ENCODE measurements around the gene PCID2. TPM values are rescaled to one million over a fixed set of nuclear protein-coding genes. Genes with fewer than 3 reads are reported as not detected.
"Not testable (repeated sequence)": the region's sequence is repeated elsewhere in the genome, so short reads cannot be mapped to it uniquely, and the experiment has no call there.

Gene PCID2
- polyA plus RNA-seq, 1 donor from 2014 or later = 81.3 TPM

DNA sequence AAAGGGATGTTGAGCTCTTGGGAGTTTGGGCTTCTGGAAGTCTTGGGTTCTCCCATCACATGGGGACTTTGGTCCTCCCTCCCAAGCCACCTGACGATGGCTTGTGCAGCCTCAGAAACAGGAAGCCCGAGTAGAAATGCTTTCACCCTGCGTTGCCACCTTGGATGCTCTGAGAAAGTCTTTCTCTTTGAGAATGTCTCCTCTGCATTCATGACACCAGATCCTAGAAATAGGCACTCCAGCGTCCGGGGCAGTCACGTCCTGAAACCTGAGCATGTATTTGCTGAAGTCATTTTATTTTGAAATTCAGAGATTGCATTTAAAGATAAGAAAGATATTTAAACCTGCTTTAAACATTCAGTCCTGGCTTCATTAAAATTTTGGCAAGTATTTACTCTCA lies 35.4 kb upstream of the PCID2 start:
- H3K27ac ChIP-seq (ENCODE audit: low read length) = no peak overlapping the region
- no peaks in the 10 kb centered on the region for H3K9me3 ChIP-seq (ENCODE audit: low read length)
- H3K4me3 ChIP-seq (ENCODE audit: low read length) = no peak overlapping the region
- no peaks in the 10 kb centered on the region for H3K9me2 ChIP-seq (ENCODE audit: insufficient read depth, low read length)
- TF ChIP-seq CTCF (IDR thresholded peaks at IDR 0.05; ENCODE audit: poor library complexity, severe bottlenecking) (no peak), SMC3 (conservative IDR thresholded peaks at IDR 0.05; ENCODE audit: poor library complexity) (no peak), EZH2 (IDR thresholded peaks at IDR 0.05; ENCODE audit: borderline replicate concordance, insufficient read depth, low read length, poor library complexity, severe bottlenecking) (no peak), EP300 (conservative IDR thresholded peaks at IDR 0.05; ENCODE audit: poor library complexity, severe bottlenecking) (no peak), TAF1 (IDR thresholded peaks at IDR 0.05; ENCODE audit: low read depth) (no peak), POLR2AphosphoS5 (IDR thresholded peaks at IDR 0.05) (no peak), RAD21 (conservative IDR thresholded peaks at IDR 0.05) (no peak), MXI1 (conservative IDR thresholded peaks at IDR 0.05; ENCODE audit: poor library complexity, severe bottlenecking) (no peak)
- TF ChIP-seq, protein P1, sequence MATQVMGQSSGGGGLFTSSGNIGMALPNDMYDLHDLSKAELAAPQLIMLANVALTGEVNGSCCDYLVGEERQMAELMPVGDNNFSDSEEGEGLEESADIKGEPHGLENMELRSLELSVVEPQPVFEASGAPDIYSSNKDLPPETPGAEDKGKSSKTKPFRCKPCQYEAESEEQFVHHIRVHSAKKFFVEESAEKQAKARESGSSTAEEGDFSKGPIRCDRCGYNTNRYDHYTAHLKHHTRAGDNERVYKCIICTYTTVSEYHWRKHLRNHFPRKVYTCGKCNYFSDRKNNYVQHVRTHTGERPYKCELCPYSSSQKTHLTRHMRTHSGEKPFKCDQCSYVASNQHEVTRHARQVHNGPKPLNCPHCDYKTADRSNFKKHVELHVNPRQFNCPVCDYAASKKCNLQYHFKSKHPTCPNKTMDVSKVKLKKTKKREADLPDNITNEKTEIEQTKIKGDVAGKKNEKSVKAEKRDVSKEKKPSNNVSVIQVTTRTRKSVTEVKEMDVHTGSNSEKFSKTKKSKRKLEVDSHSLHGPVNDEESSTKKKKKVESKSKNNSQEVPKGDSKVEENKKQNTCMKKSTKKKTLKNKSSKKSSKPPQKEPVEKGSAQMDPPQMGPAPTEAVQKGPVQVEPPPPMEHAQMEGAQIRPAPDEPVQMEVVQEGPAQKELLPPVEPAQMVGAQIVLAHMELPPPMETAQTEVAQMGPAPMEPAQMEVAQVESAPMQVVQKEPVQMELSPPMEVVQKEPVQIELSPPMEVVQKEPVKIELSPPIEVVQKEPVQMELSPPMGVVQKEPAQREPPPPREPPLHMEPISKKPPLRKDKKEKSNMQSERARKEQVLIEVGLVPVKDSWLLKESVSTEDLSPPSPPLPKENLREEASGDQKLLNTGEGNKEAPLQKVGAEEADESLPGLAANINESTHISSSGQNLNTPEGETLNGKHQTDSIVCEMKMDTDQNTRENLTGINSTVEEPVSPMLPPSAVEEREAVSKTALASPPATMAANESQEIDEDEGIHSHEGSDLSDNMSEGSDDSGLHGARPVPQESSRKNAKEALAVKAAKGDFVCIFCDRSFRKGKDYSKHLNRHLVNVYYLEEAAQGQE (IDR thresholded peaks at IDR 0.05; ENCODE audit: borderline replicate concordance) = no peak
- no peaks in the 10 kb centered on the region for H3F3A ChIP-seq (ENCODE audit: insufficient read depth, low read length, poor library complexity, severe bottlenecking)
- peaks cover 13% of the 10 kb centered on the region for H3K36me3 ChIP-seq (ENCODE audit: insufficient read depth, low read length)
- H2AFZ ChIP-seq (ENCODE audit: low read depth, low read length) = no peak overlapping the region
- no peaks in the 10 kb centered on the region for H3K79me2 ChIP-seq (replicated peaks; ENCODE audit: insufficient read depth, low read length)
- H3K4me2 ChIP-seq (ENCODE audit: low read length) = no peak overlapping the region
- no peaks in the 10 kb centered on the region for H3K27me3 ChIP-seq (ENCODE audit: insufficient read depth, low read depth, low read length)
- no peak overlapping the region for H3K9ac ChIP-seq (ENCODE audit: low read length)
- H4K20me1 ChIP-seq (ENCODE audit: insufficient read depth) = no peaks in the 10 kb centered on the region

DNA sequence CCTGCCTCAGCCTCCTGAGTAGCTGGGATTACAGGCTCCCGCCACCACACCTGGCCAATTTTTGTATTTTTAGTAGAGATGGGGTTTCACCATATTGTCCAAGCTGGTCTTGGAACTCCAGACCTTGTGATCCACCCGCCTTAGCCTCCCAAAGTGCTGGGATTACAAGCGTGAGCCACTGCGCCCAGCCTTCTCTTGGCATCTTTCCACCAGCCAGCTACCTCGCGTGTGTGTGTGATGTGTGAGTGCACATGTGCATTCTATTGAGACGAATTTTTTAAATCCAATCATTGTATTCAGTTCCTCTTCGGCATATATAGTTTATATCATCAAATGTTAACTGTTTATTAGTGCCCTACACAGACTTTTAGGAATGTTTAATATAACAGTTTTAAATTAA lies 33.2 kb upstream of the PCID2 start:
- not testable (repeated sequence) for H3K9me3 ChIP-seq (ENCODE audit: low read length); H3F3A ChIP-seq (ENCODE audit: insufficient read depth, low read length, poor library complexity, severe bottlenecking); H3K79me2 ChIP-seq (replicated peaks; ENCODE audit: insufficient read depth, low read length); H3K27me3 ChIP-seq (ENCODE audit: insufficient read depth, low read depth, low read length); H3K4me2 ChIP-seq (ENCODE audit: low read length); H3K36me3 ChIP-seq (ENCODE audit: insufficient read depth, low read length); H3K9me2 ChIP-seq (ENCODE audit: insufficient read depth, low read length); H4K20me1 ChIP-seq (ENCODE audit: insufficient read depth); H3K4me3 ChIP-seq (ENCODE audit: low read length); H3K27ac ChIP-seq (ENCODE audit: low read length); H3K9ac ChIP-seq (ENCODE audit: low read length); H2AFZ ChIP-seq (ENCODE audit: low read depth, low read length)

DNA sequence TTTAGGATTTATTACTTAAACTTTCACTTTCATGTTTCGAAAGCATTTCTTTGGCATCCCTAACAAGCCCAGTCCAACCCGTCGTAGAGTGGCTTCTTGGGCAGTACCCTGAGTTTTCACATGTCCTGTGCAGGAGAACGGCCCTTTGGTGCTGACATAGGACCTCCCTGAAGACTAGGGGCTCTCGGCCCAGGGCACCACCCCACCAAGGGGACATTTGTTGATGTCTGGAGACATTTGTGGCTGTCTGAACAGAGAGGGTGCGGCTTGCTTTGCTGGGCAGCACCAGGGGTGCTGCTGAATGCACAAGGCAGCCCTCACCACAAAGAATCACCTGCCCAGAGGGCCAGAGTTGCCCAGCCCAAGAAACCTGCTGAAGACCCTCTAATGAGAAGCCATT lies 31.5 kb upstream of the PCID2 start:
- Histone ChIP-seq H3F3A (ENCODE audit: insufficient read depth, low read length, poor library complexity, severe bottlenecking) (no peaks in the 10 kb centered on the region), H4K20me1 (ENCODE audit: insufficient read depth) (no peaks in the 10 kb centered on the region), H3K4me2 (ENCODE audit: low read length) (no peak overlapping the region), H3K9me2 (ENCODE audit: insufficient read depth, low read length) (no peaks in the 10 kb centered on the region), H3K9me3 (ENCODE audit: low read length) (no peaks in the 10 kb centered on the region), H3K79me2 (replicated peaks; ENCODE audit: insufficient read depth, low read length) (no peaks in the 10 kb centered on the region), H2AFZ (ENCODE audit: low read depth, low read length) (no peak overlapping the region), H3K27me3 (ENCODE audit: insufficient read depth, low read depth, low read length) (no peaks in the 10 kb centered on the region), H3K4me3 (ENCODE audit: low read length) (no peak overlapping the region), H3K9ac (ENCODE audit: low read length) (no peak overlapping the region), H3K36me3 (ENCODE audit: insufficient read depth, low read length) (peaks cover 9% of the 10 kb centered on the region), H3K27ac (ENCODE audit: low read length) (no peak overlapping the region)
- TF ChIP-seq POLR2AphosphoS5 (IDR thresholded peaks at IDR 0.05) = no peak
- no peak for TF ChIP-seq SMC3 (conservative IDR thresholded peaks at IDR 0.05; ENCODE audit: poor library complexity)
- no peak for TF ChIP-seq TAF1 (IDR thresholded peaks at IDR 0.05; ENCODE audit: low read depth)
- TF ChIP-seq CTCF (IDR thresholded peaks at IDR 0.05; ENCODE audit: poor library complexity, severe bottlenecking) = no peak
- no peak for TF ChIP-seq MXI1 (conservative IDR thresholded peaks at IDR 0.05; ENCODE audit: poor library complexity, severe bottlenecking)
- TF ChIP-seq EP300 (conservative IDR thresholded peaks at IDR 0.05; ENCODE audit: poor library complexity, severe bottlenecking) = no peak
- no peak for TF ChIP-seq RAD21 (conservative IDR thresholded peaks at IDR 0.05)
- TF ChIP-seq, protein P1 (IDR thresholded peaks at IDR 0.05; ENCODE audit: borderline replicate concordance) = no peak
- no peak for TF ChIP-seq EZH2 (IDR thresholded peaks at IDR 0.05; ENCODE audit: borderline replicate concordance, insufficient read depth, low read length, poor library complexity, severe bottlenecking)
